GM21723 (cell line): Measurements from ENCODE around the gene MYO5C.
A peak's percentile ranks its signal among the peaks of the same experiment; 100 is the strongest.
"Not testable (repeated sequence)": the region's sequence is repeated elsewhere in the genome, so short reads cannot be mapped to it uniquely, and the experiment has no call there.

ENCODE experiments used
- ATAC-seq: cut with Tn5 transposase; IDR thresholded peaks from one replicate; pipeline ENCODE4 v1.9.1; 2021; ENCODE audit warnings: mild to moderate bottlenecking, moderate library complexity; ENCODE audit not compliant: unreplicated experiment

The MYO5C gene

DNA sequence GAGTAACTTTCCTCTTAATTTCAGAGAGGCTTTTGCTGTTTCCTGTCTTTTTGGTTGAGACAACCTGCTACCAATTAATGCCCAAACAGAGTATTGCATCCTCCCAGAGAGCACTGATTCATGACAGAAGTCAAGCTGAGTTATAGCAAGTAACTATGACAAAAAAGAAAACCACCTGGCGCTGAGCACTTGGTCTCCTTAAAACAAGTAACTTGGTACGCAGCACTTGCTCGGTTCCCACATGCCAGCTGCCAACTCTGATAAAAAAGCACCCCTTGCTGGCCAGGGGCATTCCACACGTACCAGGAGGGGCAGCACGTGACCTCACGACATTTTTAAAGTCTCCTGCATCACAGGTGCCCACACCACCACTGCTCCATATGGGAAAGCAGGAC is 13.5 kb upstream of the MYO5C start:
- ATAC-seq, result peak; percentile 67

DNA sequence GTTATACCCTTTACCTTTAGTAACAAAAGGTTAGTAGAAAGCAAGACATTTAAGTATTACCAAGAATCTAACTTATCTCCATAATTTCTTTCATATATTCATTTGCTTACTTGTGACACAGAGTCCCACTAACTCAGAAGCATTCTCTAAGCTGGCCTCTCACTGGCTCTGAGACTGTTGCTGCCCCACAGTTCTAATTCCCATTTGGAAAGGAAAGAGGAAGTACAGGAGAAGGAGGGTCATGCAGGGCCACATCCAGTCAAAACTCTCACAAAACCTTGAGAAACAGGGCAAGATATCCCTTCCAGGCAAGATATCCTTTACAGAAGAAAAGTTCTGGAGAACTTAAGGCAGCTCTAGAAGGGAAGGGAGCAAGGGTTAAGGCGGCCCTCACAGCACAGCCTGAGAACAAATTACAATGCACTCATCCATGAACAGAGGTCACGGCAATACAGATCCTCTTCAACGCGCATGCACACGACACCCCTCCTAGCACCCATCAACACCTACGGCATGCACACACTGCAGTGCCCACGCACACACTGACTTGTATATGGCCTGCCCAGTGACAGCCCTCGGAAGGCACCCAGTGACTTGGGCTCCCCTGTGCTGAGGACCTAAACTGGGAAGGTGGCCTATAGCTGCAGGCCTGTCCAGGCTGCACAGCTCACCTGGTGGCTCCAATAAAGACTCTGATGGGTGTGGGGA is 13.0 kb upstream of the MYO5C start:
- ATAC-seq, result peak; percentile 77

GRCh38 chr15:52307847-52308246 is 12.2 kb upstream of the MYO5C start:
- no peak for ATAC-seq

DNA sequence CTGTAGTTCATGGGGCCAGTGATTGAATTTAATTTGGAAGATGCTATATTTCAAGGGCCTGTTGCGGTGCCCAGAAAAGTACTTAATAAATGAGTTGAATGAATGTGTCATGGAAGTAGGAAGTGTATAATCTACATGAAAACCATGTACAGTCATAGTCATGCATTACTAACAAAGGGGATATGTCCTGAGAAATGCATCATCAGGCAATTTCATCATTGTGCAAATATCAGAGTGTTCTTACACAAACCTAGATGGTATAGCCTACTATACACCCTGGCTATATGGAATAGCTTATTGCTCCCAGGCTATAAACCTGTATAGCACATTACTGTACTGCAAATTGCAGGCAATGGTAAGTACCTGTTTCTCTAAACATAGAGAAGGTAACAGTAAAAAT is 10.7 kb upstream of the MYO5C start:
- no peak for ATAC-seq

DNA sequence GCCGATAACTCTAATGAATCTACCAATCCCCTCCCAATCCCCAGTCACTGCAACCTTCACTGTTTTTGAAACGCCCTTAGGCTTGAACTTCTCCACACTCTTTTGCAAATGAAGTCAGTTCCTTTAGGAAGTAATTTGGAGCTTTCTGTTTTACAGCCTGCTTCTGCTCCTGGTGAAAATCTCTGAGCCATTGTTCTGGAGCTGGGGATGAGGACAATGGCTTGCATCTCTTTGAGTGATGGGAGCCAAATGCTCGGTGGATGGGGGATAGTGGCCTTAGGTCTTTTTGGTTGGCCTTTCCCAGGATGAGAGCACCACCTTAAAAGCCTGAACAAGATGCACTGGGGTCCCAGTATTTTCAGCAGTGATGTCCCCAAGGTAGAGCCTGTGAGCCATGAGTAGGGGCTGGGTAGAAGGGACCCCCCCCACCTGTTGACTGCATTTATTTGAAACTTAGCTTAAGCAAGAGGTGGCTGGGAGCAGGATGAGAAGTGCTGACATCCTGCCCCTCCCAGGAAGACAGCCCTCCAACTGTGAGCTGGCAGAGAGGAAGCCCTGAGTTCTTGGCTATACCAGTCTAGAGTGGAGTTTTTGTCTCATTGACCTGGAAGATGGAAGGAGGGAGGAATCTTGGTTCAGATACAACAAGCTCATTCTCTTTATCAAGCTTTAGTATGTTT is 7.6 kb upstream of the MYO5C start:
- ATAC-seq, result no peak

DNA sequence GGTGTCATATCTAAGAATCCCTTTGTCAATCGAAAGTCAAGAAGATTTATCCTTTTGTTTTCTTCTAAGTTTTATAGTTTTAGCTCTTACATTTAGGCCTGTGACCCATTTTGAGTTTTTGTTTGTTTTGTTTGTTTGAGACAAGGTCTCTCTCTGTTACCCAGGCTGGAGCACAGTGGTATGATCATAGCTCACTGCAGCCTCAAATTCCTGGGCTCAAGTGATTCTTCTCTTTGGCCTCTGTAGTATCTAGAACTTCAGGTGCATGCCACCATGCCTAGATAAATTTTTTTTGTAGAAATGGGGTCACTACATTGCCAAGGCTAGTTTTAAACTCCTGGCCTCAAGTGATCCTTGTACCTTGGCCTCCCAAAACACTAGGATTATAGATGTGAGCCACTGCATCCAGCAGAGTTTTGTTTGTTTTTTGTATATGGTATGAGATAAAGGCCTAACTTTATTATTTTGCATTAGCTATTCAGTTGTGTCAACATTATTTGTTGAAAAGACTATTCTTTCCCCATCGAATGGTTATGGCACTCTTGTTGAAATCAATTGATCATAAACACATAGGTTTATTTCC is 5.8 kb upstream of the MYO5C start:
- ATAC-seq, result no peak

DNA sequence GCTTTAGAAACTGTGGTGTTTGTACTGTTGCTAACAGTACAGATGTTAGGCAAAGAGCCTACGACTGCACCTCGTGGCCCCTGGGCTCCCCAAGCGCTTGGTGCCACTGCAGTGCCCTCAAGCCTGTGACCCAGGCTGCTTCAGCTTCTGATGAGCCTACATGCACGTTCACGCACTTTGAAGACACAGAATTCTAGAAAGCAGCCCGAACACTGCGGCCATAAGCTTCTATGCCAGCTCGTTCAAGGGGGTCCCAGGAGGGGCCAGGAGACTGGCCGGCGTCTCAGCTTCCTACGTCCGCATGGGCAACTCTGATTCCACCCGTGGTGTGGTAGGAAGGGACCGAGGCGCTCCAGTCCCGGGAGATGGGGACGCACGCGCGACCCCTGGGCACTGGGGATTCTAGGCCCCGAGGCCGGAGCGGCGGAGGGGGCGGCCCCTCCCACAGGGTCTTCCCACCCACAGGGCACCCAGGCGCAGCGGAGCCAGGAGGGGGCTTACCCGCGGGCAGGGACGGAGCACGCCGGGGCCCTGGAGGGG is 653 bp downstream of the MYO5C start:
- no peak for ATAC-seq

GRCh38 chr15:52292780-52293392 is 2.7 kb downstream of the MYO5C start:
- ATAC-seq, result no peak

GRCh38 chr15:52291204-52291603 is 4.4 kb downstream of the MYO5C start:
- no peak for ATAC-seq

- ATAC-seq, result no peak
Observed at GRCh38 chr15:52290800-52291199, 4.8 kb downstream of the MYO5C start.

DNA sequence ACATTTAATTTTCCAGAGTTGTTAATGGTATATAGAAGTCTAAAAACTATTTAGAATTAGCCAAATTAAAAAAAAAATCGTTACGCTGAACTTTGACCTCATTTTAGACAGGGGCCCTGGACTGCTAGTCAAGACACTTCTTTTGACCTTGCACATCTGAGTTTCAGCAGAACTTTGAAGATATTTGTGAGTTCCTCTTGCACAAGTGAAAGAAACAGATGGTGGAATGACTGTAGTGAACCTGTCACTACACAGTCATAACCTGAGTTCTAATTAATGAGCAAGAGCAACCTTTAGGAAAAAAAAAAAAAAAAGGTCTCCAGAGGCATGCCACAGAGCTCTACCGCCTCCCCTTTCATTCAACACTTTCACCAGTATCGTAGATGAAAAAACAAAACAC is 5.3 kb downstream of the MYO5C start:
- no peak for ATAC-seq

- no peak for ATAC-seq
Observed at GRCh38 chr15:52289629-52290081, 5.9 kb downstream of the MYO5C start.

- no peak for ATAC-seq
Observed at GRCh38 chr15:52288986-52289385, 6.6 kb downstream of the MYO5C start.

DNA sequence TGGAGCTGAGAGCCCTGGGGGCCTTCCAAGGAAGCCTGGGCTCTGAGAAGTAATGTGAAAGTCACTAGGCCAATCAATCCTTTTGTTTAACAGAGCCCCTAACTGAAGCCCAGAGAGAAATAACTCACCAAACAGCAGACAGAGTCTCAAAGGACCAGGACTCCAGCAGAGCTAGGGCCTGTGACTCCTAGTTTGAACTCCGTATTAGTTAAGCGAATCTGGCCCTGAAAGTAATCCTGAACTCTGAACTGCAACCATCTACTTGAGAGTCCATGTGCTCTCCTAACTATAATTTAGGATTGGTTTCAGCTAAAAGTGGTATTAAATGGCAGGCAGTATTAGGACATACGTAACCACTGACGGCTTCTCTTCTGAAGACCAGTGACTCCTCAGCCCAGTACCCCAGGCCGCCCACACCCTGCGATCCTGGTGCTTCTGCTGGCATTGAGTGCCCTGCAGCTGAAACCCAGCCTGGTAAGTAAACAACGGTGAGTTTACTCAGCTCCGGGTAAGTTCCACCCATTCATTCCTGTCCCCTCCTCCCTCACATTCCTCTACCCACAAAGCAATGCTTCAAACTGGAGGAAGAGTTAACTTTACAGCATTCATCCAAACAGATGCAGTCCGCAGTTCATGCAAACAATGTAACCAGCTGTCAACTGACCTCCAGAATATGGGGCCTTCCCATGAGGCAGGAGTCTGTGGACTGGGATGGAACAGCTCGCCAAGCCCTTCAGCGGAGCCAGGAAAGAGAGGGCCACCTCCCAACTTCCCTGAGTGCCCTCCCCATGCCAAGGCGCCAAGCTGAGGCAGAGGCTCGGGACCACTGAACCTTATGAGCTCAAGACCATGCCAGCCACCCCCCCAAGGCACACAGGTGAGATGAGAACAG is 7.3 kb downstream of the MYO5C start:
- ATAC-seq, result no peak

DNA sequence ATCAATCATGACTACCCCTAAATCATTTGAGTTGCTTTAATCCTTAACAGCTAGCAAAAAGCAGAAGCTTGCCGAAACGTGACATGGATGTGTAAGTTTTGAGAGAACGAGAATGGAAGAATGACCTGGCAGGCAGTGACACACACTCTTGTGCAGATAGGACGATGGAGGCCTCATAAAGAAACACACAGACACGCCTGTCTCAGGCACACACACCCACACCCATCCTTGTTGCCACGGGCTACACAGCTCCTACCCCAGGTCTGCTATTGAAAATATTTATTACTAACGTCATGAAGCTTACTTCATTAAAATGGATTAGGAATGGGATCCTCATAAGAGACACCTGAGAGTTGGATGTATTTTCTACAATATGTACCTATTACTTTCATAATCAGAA is 8.5 kb downstream of the MYO5C start:
- no peak for ATAC-seq

- ATAC-seq, result not testable (repeated sequence)
Observed at GRCh38 chr15:52285941-52286340, 9.7 kb downstream of the MYO5C start.

GRCh38 chr15:52284164-52284563 is 11.4 kb downstream of the MYO5C start:
- ATAC-seq, result no peak

DNA sequence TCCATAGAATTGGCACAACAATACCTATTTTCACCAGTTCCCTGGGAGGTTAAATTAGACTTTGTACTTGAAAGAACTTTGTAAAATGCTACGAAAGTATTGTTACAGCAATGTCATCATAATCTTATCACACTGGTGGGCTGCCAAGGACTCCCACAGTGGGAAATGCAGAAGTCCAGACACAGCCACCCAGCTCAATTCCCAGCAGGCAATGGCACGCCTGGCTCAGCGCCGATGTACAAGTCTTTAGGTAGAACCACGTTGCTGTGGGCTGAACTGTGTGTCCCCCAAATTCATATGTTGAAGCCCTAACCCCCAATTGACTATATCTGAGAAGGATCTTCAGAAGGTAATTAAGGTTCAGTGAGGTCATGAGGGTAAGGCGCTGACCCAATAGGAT is 12.3 kb downstream of the MYO5C start:
- ATAC-seq, result no peak

DNA sequence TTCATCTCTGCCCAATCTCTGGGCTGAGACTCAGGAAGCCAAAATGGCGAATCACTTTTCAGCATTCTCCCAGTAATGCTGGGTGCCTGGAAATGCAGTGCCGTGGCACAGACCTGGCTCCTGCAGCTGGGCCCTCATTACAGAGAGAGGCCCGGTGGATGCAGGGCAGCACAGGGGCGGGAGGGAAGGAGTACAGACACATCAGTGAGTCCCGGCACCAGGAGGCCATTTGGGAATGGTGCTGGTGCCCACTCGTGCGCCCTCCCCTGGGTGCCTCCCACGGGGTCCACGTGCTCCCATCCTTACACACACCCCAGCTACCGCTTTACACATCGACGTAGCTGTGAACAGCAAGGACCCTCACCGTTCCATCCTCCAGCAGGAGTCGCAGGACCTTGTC is 13.2 kb downstream of the MYO5C start:
- no peak for ATAC-seq
